Natural killer cell (primary cell): ENCODE results near the gene NPHP3. TPM values are rescaled to one million over a fixed set of nuclear protein-coding genes. Genes with fewer than 3 reads are reported as not detected.
A peak's percentile ranks its signal among the peaks of the same experiment; 100 is the strongest.
"Not testable (repeated sequence)": the region's sequence is repeated elsewhere in the genome, so short reads cannot be mapped to it uniquely, and the experiment has no call there.

Experiments used
- ATAC-seq, 3 donors: fragments of 150-1000 bp in 2 of 3; fragments of 200-7000 bp in 1 of 3; cut with Tn5 transposase; 1 replicate in 1 of 3; 2 replicates in 2 of 3; pipeline ENCODE4 v1.10.0; 2021; ENCODE audit warnings: mild to moderate bottlenecking in 2 of 3, moderate library complexity in 2 of 3
- DNase-seq, 2 donors: peaks; one replicate each; pipeline versions ENCODE4 v3.0.0 to v3.0.0-alpha.2; 2013 to 2021; ENCODE audit warnings: mixed read lengths in 1 of 2
- H3K27ac ChIP-seq: one replicate; pipeline ENCODE4 v1.5.1; 2013; ENCODE audit warnings: mild to moderate bottlenecking, low read length
- H3K27me3 ChIP-seq: one replicate; pipeline ENCODE4 v1.6.1; 2013; ENCODE audit warnings: low read length; ENCODE audit not compliant: control insufficient read depth, insufficient read depth
- H3K36me3 ChIP-seq: one replicate; pipeline ENCODE4 v1.6.1; 2013; ENCODE audit warnings: low read length; ENCODE audit not compliant: control insufficient read depth, insufficient read depth
- H3K4me1 ChIP-seq: one replicate; pipeline ENCODE4 v1.6.1; 2013; ENCODE audit warnings: low read length; ENCODE audit not compliant: control insufficient read depth, insufficient read depth
- H3K4me3 ChIP-seq: one replicate; pipeline ENCODE4 v1.5.1; 2013; ENCODE audit warnings: low read length
- H3K9me3 ChIP-seq: one replicate; pipeline ENCODE4 v1.6.1; 2013; ENCODE audit warnings: low read length; ENCODE audit not compliant: control insufficient read depth, insufficient read depth
- H3K27ac Mint-ChIP-seq, 2 donors: one replicate each; pipeline ENCODE4 v1.8.0; 2022; ENCODE audit warnings: mild to moderate bottlenecking in 2 of 2, mixed read lengths in 2 of 2, moderate library complexity in 1 of 2
- H3K27me3 Mint-ChIP-seq, 2 donors: one replicate each; pipeline ENCODE4 v1.8.0; 2022; ENCODE audit warnings: low read depth in 2 of 2, mixed read lengths in 2 of 2
- H3K36me3 Mint-ChIP-seq: one replicate; pipeline ENCODE4 v1.8.0; 2022; ENCODE audit warnings: mixed read lengths
- H3K4me1 Mint-ChIP-seq, 2 donors: one replicate each; pipeline ENCODE4 v1.8.0; 2022; ENCODE audit warnings: mixed read lengths in 2 of 2
- H3K4me3 Mint-ChIP-seq: one replicate; pipeline ENCODE4 v1.8.0; 2022; ENCODE audit warnings: mild to moderate bottlenecking, moderate library complexity, mixed read lengths
- H3K9me3 Mint-ChIP-seq, 2 donors: one replicate each; pipeline ENCODE4 v1.8.0; 2022; ENCODE audit warnings: mixed read lengths in 2 of 2
- CTCF ChIP-seq: fragments of 200-600 bp; IDR thresholded peaks from one replicate; pipeline ENCODE4 v1.8.0; 2022; ENCODE audit warnings: antibody characterized with exemption
- WGBS: methylation state at CpG from one replicate; pipeline ENCODE4 v1.1.7; 2013; ENCODE audit warnings: missing lambda C conversion rate; ENCODE audit not compliant: insufficient coverage; 5-methylcytosine and 5-hydroxymethylcytosine counted together
- intact Hi-C: fragments of 100-400 bp; cut with micrococcal nuclease; formaldehyde crosslinking; loops from one replicate; pipeline ENCODE4 v1.14.2; 2022
- total RNA-seq, 4 donors: library from RNA; stranded (reverse); fragments of 120-200 nt in 1 of 4; gene quantifications; one replicate each; pipeline versions ENCODE4 v1.2.3 to v1.2.4, GENCODE V29; 2013 to 2022

The NPHP3 gene
- total RNA-seq, 3 donors from 2014 or later (not counting 1 experiment from before 2014, with no cell fraction given), result 17.9 to 20.1 (median 20.0) TPM

- WGBS, result 94% methylated on average over 2 of the region's 5 CpGs
- Mint-ChIP-seq H3K4me3 (no peak overlapping the region), H3K9me3 (no peaks in the 10 kb centered on the region), H3K27me3 (no peaks in the 10 kb centered on the region), H3K36me3 (no peaks in the 10 kb centered on the region), H3K4me1 (peaks cover 0 to 4% of the 10 kb centered on the region in 2 donors), H3K27ac (no peak overlapping the region)
- peak; percentile 87 for TF ChIP-seq CTCF
- H3K9me3 ChIP-seq, result no peaks in the 10 kb centered on the region
- intact Hi-C loops, result loop anchor here (1.0 kb wide), 1 partner anchor 106 kb away; no protein-coding TSS in a partner anchor
- H3K27ac ChIP-seq, result no peak overlapping the region
- peaks cover 18% of the 10 kb centered on the region for H3K36me3 ChIP-seq
- DNase-seq (peak in 1 of 2 donors; percentile 58), ATAC-seq (peak; percentile 53 to 65 (median 64))
- no peaks in the 10 kb centered on the region for H3K27me3 ChIP-seq
- H3K4me1 ChIP-seq, result no peaks in the 10 kb centered on the region
- H3K4me3 ChIP-seq, result no peak overlapping the region
These were observed 80.2 kb downstream of the NPHP3 start for GRCh38 chr3:132641837-132642538.

- 95% methylated on average over 2 of the region's 2 CpGs for whole genome bisulfite sequencing
- ATAC-seq, result not testable (repeated sequence)
These were observed 80.8 kb downstream of the NPHP3 start for GRCh38 chr3:132641427-132641826.

GRCh38 chr3:132638706-132639105 lies 83.5 kb downstream of the NPHP3 start:
- no peaks in the 10 kb centered on the region for H3K27me3 ChIP-seq
- ATAC-seq (no peak), DNase-seq (no peak)
- H3K36me3 ChIP-seq, result peaks cover 23% of the 10 kb centered on the region
- no peak overlapping the region for H3K4me3 ChIP-seq
- no peak overlapping the region for H3K27ac Mint-ChIP-seq
- H3K27ac ChIP-seq, result no peak overlapping the region
- TF ChIP-seq CTCF, result no peak
- no peaks in the 10 kb centered on the region for H3K9me3 Mint-ChIP-seq
- intact Hi-C loops, result no loop called here
- H3K27me3 Mint-ChIP-seq, result no peaks in the 10 kb centered on the region
- no peaks in the 10 kb centered on the region for H3K9me3 ChIP-seq
- H3K4me1 ChIP-seq, result no peaks in the 10 kb centered on the region
- no peak overlapping the region for H3K4me3 Mint-ChIP-seq
- H3K36me3 Mint-ChIP-seq, result no peaks in the 10 kb centered on the region
- H3K4me1 Mint-ChIP-seq, result peaks cover 0 to 4% of the 10 kb centered on the region in 2 donors

More at GRCh38 chr3:132641427-132641826, 80.8 kb downstream of the NPHP3 start:
- H3K36me3 Mint-ChIP-seq, H3K9me3 Mint-ChIP-seq, H3K4me1 ChIP-seq, H3K4me1 Mint-ChIP-seq, H3K9me3 ChIP-seq, H3K4me3 Mint-ChIP-seq, H3K27me3 ChIP-seq, H3K27ac ChIP-seq, H3K27me3 Mint-ChIP-seq, intact Hi-C loops, DNase-seq, H3K4me3 ChIP-seq, H3K27ac Mint-ChIP-seq: not testable (repeated sequence)
- peaks cover 23% of the 10 kb centered on the region for H3K36me3 ChIP-seq

- Histone ChIP-seq H3K4me3 (no peak overlapping the region), H3K27me3 (no peaks in the 10 kb centered on the region), H3K4me1 (no peaks in the 10 kb centered on the region), H3K9me3 (no peaks in the 10 kb centered on the region), H3K36me3 (peaks cover 23% of the 10 kb centered on the region), H3K27ac (no peak overlapping the region)
- intact Hi-C loops, result no loop called here
- no peak overlapping the region for H3K27ac Mint-ChIP-seq
- H3K4me3 Mint-ChIP-seq, result no peak overlapping the region
- DNase-seq, result no peak
- ATAC-seq, result no peak
- no peaks in the 10 kb centered on the region for H3K27me3 Mint-ChIP-seq
- no CpG with 5 or more reads among the region's 1 CpG for WGBS
- no peak for TF ChIP-seq CTCF
- no peaks in the 10 kb centered on the region for H3K4me1 Mint-ChIP-seq
- H3K36me3 Mint-ChIP-seq, result no peaks in the 10 kb centered on the region
- no peaks in the 10 kb centered on the region for H3K9me3 Mint-ChIP-seq
These were observed 84.6 kb downstream of the NPHP3 start for GRCh38 chr3:132637590-132637989.
